ENCODE measurements around the gene CHRNE.
"Not testable (repeated sequence)": the region's sequence is repeated elsewhere in the genome, so short reads cannot be mapped to it uniquely, and the experiment has no call there.

- TF ChIP-seq CTCF, POLR2A (IDR thresholded peaks at IDR 0.05): not testable (repeated sequence)
These were observed 33.6 kb downstream of the CHRNE start for GRCh38 chr17:4869058-4869998.
